ENCODE results near the gene EYA4.
A peak's percentile ranks its signal among the peaks of the same experiment; 100 is the strongest.

The EYA4 gene

DNA sequence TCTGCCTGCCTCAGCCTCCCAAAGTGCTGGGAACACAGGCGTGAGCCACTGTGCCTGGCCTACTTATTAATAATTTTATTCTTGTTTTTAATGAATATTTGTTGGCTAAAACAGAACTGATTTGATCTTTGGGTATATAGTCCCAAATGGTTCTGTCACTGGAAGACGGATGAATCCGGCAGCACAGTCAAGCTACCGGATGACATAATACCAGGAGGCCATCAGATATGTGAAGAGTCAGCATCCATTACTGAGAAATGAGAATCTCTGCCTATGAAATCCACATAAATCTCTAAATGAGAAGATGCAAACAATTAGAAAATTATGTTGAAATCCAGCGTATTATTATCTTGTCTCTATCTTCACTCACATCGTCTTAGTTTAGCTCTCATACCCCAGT lies 263.0 kb downstream of the EYA4 start:
- no peak overlapping the region for H3K4me3 ChIP-seq (replicated peaks; ENCODE audit: low read depth, low read length)
- no peak for TF ChIP-seq CTCF (IDR thresholded peaks at IDR 0.05; ENCODE audit: low read depth, low read length, missing control alignments)
- DNase-seq (ENCODE audit: extremely low read depth, low read depth): no peak

DNA sequence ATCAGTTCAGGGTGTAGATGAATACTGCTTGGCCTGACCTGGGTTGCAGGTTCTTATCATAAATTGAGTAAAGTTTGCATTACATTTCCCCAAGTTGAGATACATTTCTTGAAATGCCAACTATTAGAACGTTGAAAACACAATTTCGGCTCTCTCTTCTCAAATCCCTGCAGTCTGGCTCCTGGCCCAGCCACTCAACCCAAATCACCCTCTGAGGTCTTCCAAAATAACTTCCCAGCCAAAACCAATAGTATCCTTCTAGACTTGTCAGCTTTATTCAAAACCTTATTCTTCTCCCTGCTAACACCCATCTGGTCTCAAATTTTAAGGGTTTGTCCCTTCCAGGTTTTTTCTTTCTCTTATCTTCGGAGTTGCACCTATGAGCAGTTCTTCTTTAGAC lies 263.6 kb downstream of the EYA4 start:
- no peak for DNase-seq (ENCODE audit: extremely low read depth, low read depth)
- H3K4me3 ChIP-seq (replicated peaks; ENCODE audit: low read depth, low read length): no peak overlapping the region
- TF ChIP-seq CTCF (IDR thresholded peaks at IDR 0.05; ENCODE audit: low read depth, low read length, missing control alignments): no peak

DNA sequence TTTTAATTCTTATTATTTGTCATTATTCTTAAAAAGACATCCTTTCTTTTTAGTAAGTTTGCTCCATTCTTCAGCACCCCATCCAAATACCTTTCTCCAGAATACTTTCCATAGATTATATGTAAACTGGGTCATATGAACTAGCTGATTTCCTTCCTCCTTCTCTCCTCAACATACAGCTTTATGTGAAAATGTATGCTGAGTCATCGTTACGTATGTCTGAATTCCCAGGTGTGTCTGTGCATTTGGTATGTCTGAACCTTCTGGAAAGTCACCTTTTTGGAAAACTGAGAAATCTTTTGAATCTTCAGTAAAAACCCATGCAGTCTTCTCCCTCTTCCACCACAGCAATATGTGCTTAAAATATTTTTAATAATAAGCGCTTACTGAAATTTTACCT lies 264.5 kb downstream of the EYA4 start:
- no peak overlapping the region for H3K4me3 ChIP-seq (replicated peaks; ENCODE audit: low read depth, low read length)
- DNase-seq (ENCODE audit: extremely low read depth, low read depth): no peak
- no peak for TF ChIP-seq CTCF (IDR thresholded peaks at IDR 0.05; ENCODE audit: low read depth, low read length, missing control alignments)

DNA sequence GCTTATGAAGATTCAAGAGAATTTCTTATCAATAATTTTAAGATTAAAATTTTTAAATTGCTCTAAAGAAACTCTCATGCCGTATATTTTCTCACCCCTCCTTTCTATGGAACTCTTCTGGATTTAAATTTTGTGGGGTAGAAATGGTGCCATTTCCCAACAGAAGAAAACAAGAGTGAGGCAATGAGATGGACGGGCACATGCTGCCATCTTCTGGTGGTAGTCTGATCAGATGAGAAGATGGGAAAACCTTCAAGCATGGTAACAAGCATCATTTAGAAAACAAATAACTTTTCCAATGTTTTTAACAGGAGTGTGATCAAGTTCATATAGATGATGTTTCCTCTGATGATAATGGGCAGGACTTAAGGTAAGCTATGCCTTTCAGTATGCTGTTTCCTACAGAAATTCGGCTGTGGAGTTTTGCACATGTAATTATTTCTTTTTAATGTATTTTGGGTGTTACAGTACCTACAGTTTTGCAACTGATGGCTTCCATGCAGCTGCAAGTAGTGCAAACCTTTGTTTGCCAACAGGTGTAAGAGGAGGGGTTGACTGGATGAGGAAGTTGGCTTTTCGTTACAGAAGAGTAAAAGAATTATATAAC lies 271.4 kb downstream of the EYA4 start:
- peak; percentile 24 for DNase-seq (ENCODE audit: extremely low read depth, low read depth)
- peak; percentile 44 for TF ChIP-seq CTCF (IDR thresholded peaks at IDR 0.05; ENCODE audit: low read depth, low read length, missing control alignments)

GRCh38 chr6:133523816-133524215 lies 282.7 kb downstream of the EYA4 start:
- TF ChIP-seq CTCF (IDR thresholded peaks at IDR 0.05; ENCODE audit: low read depth, low read length, missing control alignments): no peak
- H3K4me3 ChIP-seq (replicated peaks; ENCODE audit: low read depth, low read length): no peak overlapping the region
- DNase-seq (ENCODE audit: extremely low read depth, low read depth): no peak

More for the DNA sequence above, 271.4 kb downstream of the EYA4 start:
- H3K4me3 ChIP-seq (replicated peaks; ENCODE audit: low read depth, low read length): no peak overlapping the region

- no peak for TF ChIP-seq CTCF (IDR thresholded peaks at IDR 0.05; ENCODE audit: low read depth, low read length, missing control alignments)
- no peak for DNase-seq (ENCODE audit: extremely low read depth, low read depth)
- H3K4me3 ChIP-seq (replicated peaks; ENCODE audit: low read depth, low read length): no peak overlapping the region
Measured at GRCh38 chr6:133526436-133526835, 285.3 kb downstream of the EYA4 start.

GRCh38 chr6:133528566-133528965 lies 287.4 kb downstream of the EYA4 start:
- H3K4me3 ChIP-seq (replicated peaks; ENCODE audit: low read depth, low read length): no peak overlapping the region
- TF ChIP-seq CTCF (IDR thresholded peaks at IDR 0.05; ENCODE audit: low read depth, low read length, missing control alignments): no peak
- no peak for DNase-seq (ENCODE audit: extremely low read depth, low read depth)

Measured in HFF-Myc (cell line).